NCI-H187 treated with DMSO at 0.1 percent for 48 hours (cell line): ENCODE results near the gene SPATA20.
A peak's percentile ranks its signal among the peaks of the same experiment; 100 is the strongest.

Experiments
- DNase-seq: peaks from one replicate; lab custom pipeline; 2025; lab: John Stamatoyannopoulos, UW

The SPATA20 gene

GRCh38 chr17:50547035-50547735 is at the start of gene SPATA20:
TSS of gene SPATA20 (plus strand) at chr17:50547174. CDS start at chr17:50547209, 35 bp downstream.
- DNase-seq: peak; percentile 19

GRCh38 chr17:50498021-50498874 is 48.7 kb upstream of the SPATA20 start:
- DNase-seq: no peak

GRCh38 chr17:50499270-50499669 is 47.7 kb upstream of the SPATA20 start:
- no peak for DNase-seq

- DNase-seq: no peak
Measured at GRCh38 chr17:50499721-50500120, 47.3 kb upstream of the SPATA20 start.

GRCh38 chr17:50501054-50501453 is 45.9 kb upstream of the SPATA20 start:
- no peak for DNase-seq

GRCh38 chr17:50502301-50502990 is 44.5 kb upstream of the SPATA20 start:
- no peak for DNase-seq

- DNase-seq: no peak
Measured at GRCh38 chr17:50505591-50506130, 41.3 kb upstream of the SPATA20 start.

GRCh38 chr17:50506298-50506697 is 40.7 kb upstream of the SPATA20 start:
- DNase-seq: no peak

GRCh38 chr17:50507871-50508572 is 39.0 kb upstream of the SPATA20 start, which contains the start of gene MYCBPAP:
TSS of gene MYCBPAP (plus strand) at chr17:50508439. CDS start at chr17:50508675, 236 bp downstream.
- no peak for DNase-seq

GRCh38 chr17:50508573-50509460 is 38.2 kb upstream of the SPATA20 start:
- DNase-seq: no peak

- DNase-seq: no peak
Measured at GRCh38 chr17:50511058-50511457, 35.9 kb upstream of the SPATA20 start.

GRCh38 chr17:50513495-50513894 is 33.5 kb upstream of the SPATA20 start:
- no peak for DNase-seq

- no peak for DNase-seq
Measured at GRCh38 chr17:50514388-50514787, 32.6 kb upstream of the SPATA20 start.

GRCh38 chr17:50514936-50515702 is 31.9 kb upstream of the SPATA20 start:
- no peak for DNase-seq

- no peak for DNase-seq
Measured at GRCh38 chr17:50517011-50517410, 30.0 kb upstream of the SPATA20 start.

- no peak for DNase-seq
Measured at GRCh38 chr17:50517504-50518383, 29.2 kb upstream of the SPATA20 start.

GRCh38 chr17:50518384-50519023 is 28.5 kb upstream of the SPATA20 start:
- DNase-seq: no peak

- no peak for DNase-seq
Measured at GRCh38 chr17:50519141-50519834, 27.7 kb upstream of the SPATA20 start.
